NCI-H345 treated with DMSO at 0.1 percent for 48 hours (cell line): ENCODE results near the gene UBE2J2.
"Not testable (repeated sequence)": the region's sequence is repeated elsewhere in the genome, so short reads cannot be mapped to it uniquely, and the experiment has no call there.

Source experiments
- DNase-seq: peaks from one replicate; lab custom pipeline; 2025; ENCODE audit not compliant: unreplicated experiment; lab: John Stamatoyannopoulos, UW

Gene UBE2J2

GRCh38 chr1:1273512-1274298, at the start of gene UBE2J2:
UBE2J2 (minus strand) TSS chr1:1273854; CDS start chr1:1267992, 5,862 bp downstream.
- peak; percentile 77 for DNase-seq

- no peak for DNase-seq
These were observed 49.3 kb upstream of the UBE2J2 start for GRCh38 chr1:1322952-1323351.

- DNase-seq = no peak
These were observed 48.8 kb upstream of the UBE2J2 start for GRCh38 chr1:1322418-1322817.

GRCh38 chr1:1321477-1321876, 47.8 kb upstream of the UBE2J2 start:
- no peak for DNase-seq

DNA sequence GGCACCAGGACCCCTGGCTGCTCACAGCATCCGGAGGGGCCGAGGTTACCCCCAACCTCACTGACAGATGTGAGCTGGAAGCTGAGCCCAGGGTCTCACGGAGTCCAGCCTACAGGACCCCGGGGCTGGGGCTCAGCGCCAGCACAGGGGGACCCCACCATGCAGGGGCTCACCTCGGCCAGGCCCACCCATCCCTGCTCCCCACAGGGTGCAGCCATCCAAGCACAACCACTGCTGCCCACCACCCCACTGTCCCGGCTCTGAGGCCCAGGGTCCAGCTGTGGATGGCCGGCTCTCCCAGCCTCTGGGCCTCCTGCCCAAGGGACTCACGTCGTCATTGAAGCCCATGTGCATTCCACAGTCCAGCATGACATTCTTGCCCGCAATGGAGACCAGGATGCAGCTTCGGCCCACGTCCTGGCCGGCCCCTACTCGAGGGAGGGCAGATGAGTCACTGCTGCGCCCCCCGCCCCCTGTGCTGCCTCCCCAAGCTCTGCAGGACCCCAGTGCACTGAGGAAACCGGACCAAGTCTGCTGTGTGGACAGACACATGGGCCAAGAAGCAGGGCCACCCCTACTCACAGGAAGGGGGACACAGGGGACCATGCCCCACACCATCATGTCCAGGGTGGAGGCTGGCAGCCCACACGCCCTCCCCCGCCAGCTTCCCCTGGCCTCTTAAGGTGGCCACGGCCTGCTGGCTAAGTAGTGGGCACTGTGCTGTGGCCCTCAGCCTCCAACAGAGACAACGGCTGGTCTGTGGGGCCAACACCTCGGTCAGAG, 47.2 kb upstream of the UBE2J2 start:
- DNase-seq = no peak

- no peak for DNase-seq
These were observed 45.9 kb upstream of the UBE2J2 start for GRCh38 chr1:1319646-1319941.

DNA sequence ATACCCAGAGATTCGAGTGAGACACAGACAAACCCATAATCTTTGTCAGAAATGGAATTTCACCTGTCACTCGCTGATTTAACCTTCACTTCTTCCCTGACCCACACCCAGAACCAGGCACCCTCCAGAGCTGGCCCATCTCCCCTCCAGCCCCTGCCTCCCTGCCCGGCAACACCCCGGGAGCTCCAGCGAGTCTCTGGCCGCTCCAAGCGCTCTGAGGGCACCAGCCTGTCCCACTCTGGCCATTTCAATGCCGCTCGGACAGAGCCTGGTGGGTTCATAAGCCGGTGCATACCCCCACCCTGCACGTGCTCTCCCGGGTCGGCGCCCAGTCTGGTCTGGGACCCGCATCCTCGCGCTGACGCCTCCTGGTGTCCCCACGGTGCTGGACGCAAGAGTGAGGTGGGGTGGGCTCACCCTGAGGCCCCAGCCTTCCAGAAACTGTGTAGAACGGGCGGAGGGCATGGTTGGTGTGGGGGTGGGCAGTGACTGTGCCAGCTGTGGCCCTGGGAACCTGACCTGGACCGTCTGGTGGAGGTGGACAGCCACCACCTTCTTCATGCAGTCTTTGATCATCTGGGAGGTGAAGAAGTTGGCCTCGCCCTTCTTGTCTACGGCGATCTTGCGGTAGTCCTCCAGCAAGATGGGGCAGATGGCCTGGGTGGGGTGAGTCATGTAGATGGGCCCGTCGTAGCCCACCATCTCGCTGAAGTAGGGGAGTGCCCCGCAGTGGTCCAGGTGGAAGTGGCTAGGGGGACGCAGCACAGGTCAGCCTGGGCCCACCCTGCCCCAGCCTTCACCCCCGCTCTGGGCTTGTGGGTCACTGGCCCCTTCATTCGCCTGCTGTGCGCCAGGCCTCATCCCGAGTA, 45.4 kb upstream of the UBE2J2 start:
- no peak for DNase-seq

GRCh38 chr1:1318131-1318652, 44.5 kb upstream of the UBE2J2 start:
- peak; percentile 32 for DNase-seq

DNA sequence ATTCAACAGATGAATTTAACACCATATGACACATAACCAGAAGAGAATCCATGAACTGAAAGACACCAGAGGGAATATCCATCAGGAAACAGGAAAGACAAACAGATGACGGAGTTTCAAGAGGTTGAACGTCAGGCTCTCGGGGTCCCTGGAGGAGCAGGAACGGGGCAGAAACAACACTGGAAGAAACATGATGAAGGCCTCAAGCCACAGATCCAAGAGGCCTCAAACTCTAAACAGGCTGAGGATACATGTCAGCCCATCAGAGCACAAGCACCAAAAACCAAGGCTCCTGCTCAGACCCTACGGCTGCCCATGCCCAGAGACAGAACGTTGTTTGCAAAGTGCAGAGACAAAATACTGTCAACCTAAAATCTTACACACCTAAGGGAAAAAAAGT, 43.8 kb upstream of the UBE2J2 start:
- DNase-seq = no peak

GRCh38 chr1:1316199-1316598, 42.5 kb upstream of the UBE2J2 start:
- DNase-seq = not testable (repeated sequence)

DNA sequence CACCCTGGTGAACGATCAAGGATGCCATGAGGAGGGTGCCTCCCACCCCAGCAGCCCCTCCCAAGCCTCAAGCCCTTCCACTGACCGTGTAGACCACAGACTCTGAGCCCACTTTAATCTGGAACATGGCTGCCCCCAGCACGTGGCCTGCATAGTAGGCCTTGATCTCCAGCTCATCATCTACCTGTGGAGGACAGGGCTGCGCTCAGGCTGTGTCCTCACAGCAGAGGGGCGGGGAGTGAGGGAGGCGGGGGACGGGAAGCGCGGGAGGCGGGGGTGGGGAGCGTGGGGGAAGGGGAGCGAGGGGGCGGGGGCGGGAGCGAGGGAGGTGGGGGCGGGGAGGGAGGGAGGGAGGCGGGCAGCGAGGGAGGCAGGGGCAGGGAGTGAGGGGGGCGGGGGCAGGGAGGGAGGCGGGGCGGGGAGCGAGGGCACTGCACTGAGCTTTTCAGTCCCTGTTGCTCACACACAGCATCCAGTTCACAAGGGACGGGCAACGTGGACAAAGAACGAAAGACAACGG, 41.8 kb upstream of the UBE2J2 start:
- DNase-seq = no peak

GRCh38 chr1:1314678-1315335, 41.2 kb upstream of the UBE2J2 start:
- no peak for DNase-seq

- no peak for DNase-seq
These were observed 40.6 kb upstream of the UBE2J2 start for GRCh38 chr1:1314237-1314586.

DNA sequence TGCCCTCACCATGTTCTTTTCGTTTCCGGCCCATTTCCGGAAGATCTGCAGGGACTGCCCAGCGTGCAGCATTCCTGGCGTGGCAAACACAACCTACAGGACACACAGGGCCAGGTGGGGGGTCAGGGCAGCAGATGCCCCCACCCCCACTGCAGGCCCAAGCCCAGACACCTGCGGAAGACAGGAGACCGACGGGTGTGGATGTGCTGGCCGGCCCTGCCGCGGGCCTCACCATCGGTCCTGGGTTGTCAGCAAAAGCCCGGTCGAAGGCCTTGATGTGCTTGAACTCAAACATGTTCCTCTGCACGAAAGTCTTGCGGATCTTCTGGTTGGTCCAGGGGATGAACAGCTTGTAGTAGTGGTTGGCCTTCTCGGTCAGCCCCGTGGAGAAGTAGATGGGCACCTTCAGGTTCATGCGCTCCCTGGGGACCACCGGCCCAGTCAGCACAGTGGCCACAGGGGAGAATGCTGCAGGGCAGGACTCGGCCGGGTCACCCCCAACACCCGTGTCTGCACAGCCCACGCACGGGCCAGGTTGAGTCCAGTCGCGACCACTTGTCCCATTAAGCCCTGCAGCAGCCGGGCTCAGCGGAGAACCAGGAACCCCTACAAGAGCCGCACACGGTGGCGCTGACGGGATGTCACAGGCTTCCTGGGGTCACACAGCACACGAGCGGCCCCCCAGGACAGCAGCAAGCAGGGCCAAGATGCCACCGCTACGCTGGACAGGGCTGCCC, 40.0 kb upstream of the UBE2J2 start:
- no peak for DNase-seq

- no peak for DNase-seq
These were observed 39.0 kb upstream of the UBE2J2 start for GRCh38 chr1:1312450-1313314.

GRCh38 chr1:1311107-1312104, 37.8 kb upstream of the UBE2J2 start:
- DNase-seq = no peak

DNA sequence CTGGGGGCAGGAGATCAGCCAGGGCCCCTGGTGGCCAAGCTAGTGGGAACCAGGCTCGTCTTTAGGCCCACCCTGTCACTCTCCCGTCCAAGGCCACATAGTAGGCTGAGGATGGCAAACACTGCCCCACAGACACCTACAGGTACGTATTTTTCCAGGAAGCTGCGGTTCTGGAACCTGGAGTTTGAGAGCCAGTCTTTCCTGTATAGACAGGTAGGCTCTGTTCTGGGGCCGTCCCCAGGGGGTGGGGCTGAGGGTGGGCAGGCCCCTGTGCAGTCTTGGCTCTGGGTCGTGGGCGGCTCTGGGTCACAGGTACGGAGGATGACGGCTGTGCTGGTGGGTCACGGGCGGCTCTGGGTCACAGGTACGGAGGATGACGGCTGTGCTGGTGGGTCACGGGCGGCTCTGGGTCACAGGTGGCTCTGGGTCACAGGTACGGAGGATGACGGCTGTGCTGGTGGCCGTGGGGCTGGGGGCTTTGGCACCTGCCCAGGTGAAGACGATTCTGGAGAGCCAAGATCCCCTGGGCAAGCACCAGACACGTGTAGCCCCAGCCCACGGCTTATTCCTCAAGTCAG, 36.9 kb upstream of the UBE2J2 start:
- DNase-seq = no peak

DNA sequence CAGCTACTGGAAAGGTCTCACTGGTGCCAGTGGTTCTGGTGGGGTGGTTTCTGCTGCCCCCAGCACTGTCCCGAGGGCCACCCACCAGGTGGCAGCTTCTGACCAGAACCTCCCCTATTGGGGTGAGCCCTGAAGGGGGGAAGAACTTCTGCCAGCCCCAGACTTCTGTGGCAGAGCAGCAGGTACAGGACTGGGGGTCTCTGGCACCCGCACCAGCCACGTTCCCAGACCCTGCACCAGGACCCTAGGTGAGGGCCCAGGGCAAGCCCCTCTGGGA, 36.4 kb upstream of the UBE2J2 start:
- no peak for DNase-seq
